Bronchial epithelial cell (primary cell): Measurements from ENCODE around the gene PPP6R1. TPM values are rescaled to one million over a fixed set of nuclear protein-coding genes. Genes with fewer than 3 reads are reported as not detected.

Source experiments
- DNase-seq: peaks from one replicate; pipeline ENCODE4 v3.0.0-alpha.2; 2010; ENCODE audit warnings: low read depth
- FAIRE-seq: peaks from 2 replicates; lab custom pipeline; 2011; peaks lifted over from hg19 to GRCh38; lab: Jason Lieb, UNC
- H3K27me3 ChIP-seq: 2 replicates; pipeline ENCODE4 v1.5.1; 2011; ENCODE audit warnings: low read length; ENCODE audit not compliant: control insufficient read depth, insufficient read depth
- H3K36me3 ChIP-seq: 2 replicates; pipeline ENCODE4 v1.5.1; 2011; ENCODE audit warnings: low read length; ENCODE audit not compliant: control insufficient read depth, insufficient read depth
- H3K4me3 ChIP-seq: 2 replicates; pipeline ENCODE4 v1.5.1; 2011; ENCODE audit warnings: mild to moderate bottlenecking, low read depth, low read length, control low read depth
- CTCF ChIP-seq: IDR thresholded peaks from 2 replicates; pipeline ENCODE4 v1.5.1; 2011; ENCODE audit warnings: mild to moderate bottlenecking, moderate library complexity, low read length, control low read depth, inconsistent platforms; ENCODE audit not compliant: insufficient read depth, severe bottlenecking
- total RNA-seq: library from RNA; depleted of rRNA; stranded (reverse); fragments of >200 nt; gene quantifications from 2 replicates; pipeline ENCODE4 v1.2.1, GENCODE V29; 2014

The PPP6R1 gene
- total RNA-seq, 1 donor from 2014 or later: 15.5 TPM

GRCh38 chr19:55277494-55277893 lies 18.7 kb upstream of the PPP6R1 start:
- no peak overlapping the region for H3K4me3 ChIP-seq
- no peak for TF ChIP-seq CTCF
- no peak for DNase-seq
- peaks cover 16% of the 10 kb centered on the region for H3K36me3 ChIP-seq
- FAIRE-seq: no peak
- H3K27me3 ChIP-seq: no peaks in the 10 kb centered on the region

- Histone ChIP-seq H3K36me3 (peaks cover 18% of the 10 kb centered on the region), H3K27me3 (no peaks in the 10 kb centered on the region), H3K4me3 (no peak overlapping the region)
- DNase-seq (no peak), FAIRE-seq (no peak)
- TF ChIP-seq CTCF: no peak
Observed at GRCh38 chr19:55276720-55277430, 18.1 kb upstream of the PPP6R1 start.

DNA sequence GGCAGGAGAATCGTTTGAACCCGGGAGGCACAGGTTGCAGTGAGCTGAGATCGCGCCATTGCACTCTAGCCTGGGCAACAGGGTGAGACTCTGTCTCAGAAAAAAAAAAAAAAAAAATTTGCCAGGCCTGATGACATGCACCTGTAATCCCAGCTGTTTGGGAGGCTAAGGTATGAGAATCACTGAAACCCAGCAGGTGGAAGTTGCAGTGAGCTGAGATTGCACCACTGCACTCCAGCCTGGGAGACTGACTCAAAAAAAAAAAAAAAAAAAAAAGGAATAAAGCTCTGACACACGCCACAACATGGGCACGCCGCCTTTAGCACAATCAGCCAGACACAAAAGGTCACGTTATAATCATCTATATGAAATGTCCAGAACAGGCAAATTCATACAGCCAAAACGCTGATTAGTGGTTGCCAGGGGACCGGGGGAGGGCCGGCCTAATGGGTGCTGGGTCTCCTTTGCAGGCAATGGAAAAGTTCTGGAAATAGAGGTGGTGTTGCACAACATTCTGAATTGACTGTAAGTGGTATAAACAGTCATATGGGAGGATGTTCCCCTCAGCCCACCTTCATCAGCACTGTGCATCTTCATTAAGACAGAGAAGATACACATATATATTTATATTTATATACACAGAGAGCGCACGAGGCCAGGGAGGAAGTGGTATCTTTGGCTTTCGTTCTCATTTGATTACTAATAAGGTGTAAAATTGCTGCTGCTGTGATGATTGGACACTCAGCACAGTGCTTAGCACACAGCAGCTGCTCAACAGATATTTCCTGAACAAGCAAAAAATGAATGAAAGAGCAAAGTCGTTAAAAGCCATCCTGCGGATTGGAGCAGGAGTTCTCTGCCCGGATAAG lies 17.3 kb upstream of the PPP6R1 start:
- DNase-seq (no peak), FAIRE-seq (no peak)
- Histone ChIP-seq H3K4me3 (no peak overlapping the region), H3K27me3 (no peaks in the 10 kb centered on the region), H3K36me3 (peaks cover 18% of the 10 kb centered on the region)
- TF ChIP-seq CTCF: no peak

DNA sequence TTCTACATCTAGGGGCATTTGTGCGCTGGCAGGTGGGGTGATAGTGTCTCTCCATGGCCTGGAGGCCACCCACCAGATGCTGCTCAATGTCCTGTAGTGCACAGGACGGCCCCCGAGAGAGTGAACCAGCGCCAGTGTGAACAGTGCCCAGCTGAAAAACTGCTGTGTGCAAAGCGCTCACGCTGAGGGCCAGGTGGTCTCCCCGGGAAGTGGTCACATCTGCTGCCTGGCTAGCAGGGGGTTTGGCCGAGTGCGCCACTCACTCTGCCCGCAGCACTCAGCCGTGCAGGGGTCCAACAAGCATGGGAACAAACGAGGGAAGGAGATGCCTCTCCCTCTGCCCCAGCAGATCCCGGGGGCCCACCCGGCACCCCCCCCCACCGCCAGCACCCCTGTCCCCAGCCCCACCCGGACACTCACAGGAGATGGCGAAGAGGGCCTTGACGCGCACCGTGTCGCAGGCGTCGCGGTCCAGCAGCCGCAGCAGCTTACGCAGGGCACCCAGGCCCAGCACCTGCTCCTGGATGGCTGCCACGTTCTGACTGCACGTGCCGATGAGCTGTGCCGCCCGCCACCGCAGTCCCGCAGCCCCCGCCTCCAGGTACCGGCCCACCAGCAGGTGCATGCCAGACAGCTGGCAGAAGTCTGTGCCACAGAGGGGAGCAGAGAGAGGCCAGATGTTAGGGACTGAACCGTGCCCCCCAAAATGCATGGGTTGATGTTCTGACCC lies 15.3 kb upstream of the PPP6R1 start:
- FAIRE-seq: no peak

DNA sequence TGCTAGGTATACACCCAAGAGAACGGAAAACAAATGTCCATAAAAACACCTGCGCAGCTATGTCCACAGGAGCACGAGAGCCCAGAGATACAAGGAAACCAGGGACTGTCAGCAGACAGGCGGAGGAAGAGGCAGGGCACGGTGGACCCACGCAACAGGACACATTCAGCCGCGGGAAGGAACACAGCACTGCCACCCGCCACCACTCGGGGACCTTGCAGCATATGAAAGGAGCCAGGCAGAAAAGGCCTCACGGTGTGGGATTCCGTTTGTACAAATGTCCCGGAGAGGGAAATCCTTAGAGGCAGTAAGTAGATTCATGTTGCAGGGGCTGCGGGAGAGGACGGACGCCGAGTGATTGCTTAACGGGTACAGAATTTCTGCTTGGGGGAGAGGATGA lies 13.3 kb upstream of the PPP6R1 start:
- no peaks in the 10 kb centered on the region for H3K27me3 ChIP-seq
- no peak for TF ChIP-seq CTCF
- FAIRE-seq: no peak
- DNase-seq: no peak
- no peak overlapping the region for H3K4me3 ChIP-seq
- H3K36me3 ChIP-seq: peaks cover 13% of the 10 kb centered on the region

More for the DNA sequence above, 15.3 kb upstream of the PPP6R1 start:
- H3K27me3 ChIP-seq: no peaks in the 10 kb centered on the region
- TF ChIP-seq CTCF: no peak
- no peak for DNase-seq
- no peak overlapping the region for H3K4me3 ChIP-seq
- peaks cover 18% of the 10 kb centered on the region for H3K36me3 ChIP-seq
